ENCODE data around the gene NDUFS7. TPM values are rescaled to one million over a fixed set of nuclear protein-coding genes. Genes with fewer than 3 reads are reported as not detected.

NDUFS7 gene
- total RNA-seq, 1 experiment from 2014 or later, result 60.3 TPM

DNA sequence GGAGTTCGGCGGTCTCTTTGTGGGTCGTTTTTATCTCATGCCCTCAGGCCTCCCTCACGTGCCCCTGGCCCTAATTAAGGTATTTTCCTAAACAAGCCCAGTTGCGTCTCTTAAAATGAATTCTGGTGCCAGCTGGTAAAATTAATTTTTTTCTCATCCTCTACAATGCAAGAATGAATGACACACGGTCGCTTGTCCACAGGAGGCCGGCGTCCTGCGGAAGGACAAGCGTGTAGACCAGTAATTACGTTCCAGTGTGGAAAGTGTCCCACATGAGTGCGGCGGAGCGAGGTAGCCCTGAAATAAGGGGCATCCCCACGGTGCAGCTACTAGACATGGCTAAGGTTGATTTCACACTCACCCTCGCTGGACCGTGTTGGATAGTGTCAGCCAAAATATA is 34.5 kb upstream of the NDUFS7 start:
- Mint-ChIP-seq H3K27me3 (ENCODE audit: unreplicated experiment) (peaks cover 7% of the 10 kb centered on the region), H3K9me3 (ENCODE audit: low read depth, unreplicated experiment) (no peaks in the 10 kb centered on the region), H3K27ac (ENCODE audit: unreplicated experiment) (no peak overlapping the region), H3K4me1 (ENCODE audit: low read depth, unreplicated experiment) (no peaks in the 10 kb centered on the region), H3K4me3 (ENCODE audit: low read depth, unreplicated experiment) (no peak overlapping the region), H3K36me3 (ENCODE audit: insufficient read depth, unreplicated experiment) (peaks cover 4% of the 10 kb centered on the region)
- intact Hi-C loops (cut with micrococcal nuclease; ENCODE audit: unreplicated experiment), result no loop called here
- DNase-seq, result no peak
- BruUV-seq (replicated peaks), result no TSS peak
- CTCF ChIA-PET, result no interaction called here
- TF ChIP-seq, protein P1, sequence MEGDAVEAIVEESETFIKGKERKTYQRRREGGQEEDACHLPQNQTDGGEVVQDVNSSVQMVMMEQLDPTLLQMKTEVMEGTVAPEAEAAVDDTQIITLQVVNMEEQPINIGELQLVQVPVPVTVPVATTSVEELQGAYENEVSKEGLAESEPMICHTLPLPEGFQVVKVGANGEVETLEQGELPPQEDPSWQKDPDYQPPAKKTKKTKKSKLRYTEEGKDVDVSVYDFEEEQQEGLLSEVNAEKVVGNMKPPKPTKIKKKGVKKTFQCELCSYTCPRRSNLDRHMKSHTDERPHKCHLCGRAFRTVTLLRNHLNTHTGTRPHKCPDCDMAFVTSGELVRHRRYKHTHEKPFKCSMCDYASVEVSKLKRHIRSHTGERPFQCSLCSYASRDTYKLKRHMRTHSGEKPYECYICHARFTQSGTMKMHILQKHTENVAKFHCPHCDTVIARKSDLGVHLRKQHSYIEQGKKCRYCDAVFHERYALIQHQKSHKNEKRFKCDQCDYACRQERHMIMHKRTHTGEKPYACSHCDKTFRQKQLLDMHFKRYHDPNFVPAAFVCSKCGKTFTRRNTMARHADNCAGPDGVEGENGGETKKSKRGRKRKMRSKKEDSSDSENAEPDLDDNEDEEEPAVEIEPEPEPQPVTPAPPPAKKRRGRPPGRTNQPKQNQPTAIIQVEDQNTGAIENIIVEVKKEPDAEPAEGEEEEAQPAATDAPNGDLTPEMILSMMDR (IDR thresholded peaks at IDR 0.05; ENCODE audit: unreplicated experiment), result no peak

DNA sequence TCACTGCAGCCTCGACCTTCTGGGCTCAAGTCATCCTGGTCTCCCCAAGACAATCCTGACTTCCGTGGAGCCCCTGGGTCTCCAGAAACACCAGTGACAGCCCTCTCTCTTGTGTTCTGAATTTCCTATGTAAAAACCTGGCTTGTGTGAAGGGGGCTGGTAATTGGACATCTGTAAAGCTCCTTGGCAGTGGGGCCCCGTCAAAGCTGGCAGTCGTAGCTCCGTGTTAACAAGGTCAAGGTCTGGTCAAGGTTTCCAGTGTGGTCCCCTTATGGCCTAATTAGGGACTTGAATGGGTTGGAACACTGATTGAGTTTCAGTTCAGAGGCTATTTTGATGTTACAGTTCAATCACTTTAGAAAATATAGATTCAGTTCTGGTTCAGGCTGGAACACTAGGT is 32.8 kb upstream of the NDUFS7 start:
- Mint-ChIP-seq H3K4me1 (ENCODE audit: low read depth, unreplicated experiment) (no peaks in the 10 kb centered on the region), H3K27ac (ENCODE audit: unreplicated experiment) (no peak overlapping the region), H3K36me3 (ENCODE audit: insufficient read depth, unreplicated experiment) (peaks cover 20% of the 10 kb centered on the region), H3K4me3 (ENCODE audit: low read depth, unreplicated experiment) (no peak overlapping the region), H3K27me3 (ENCODE audit: unreplicated experiment) (no peaks in the 10 kb centered on the region), H3K9me3 (ENCODE audit: low read depth, unreplicated experiment) (no peaks in the 10 kb centered on the region)
- no TSS peak for BruUV-seq (replicated peaks)
- TF ChIP-seq, protein P1 (IDR thresholded peaks at IDR 0.05; ENCODE audit: unreplicated experiment), result no peak
- CTCF ChIA-PET, result no interaction called here
- DNase-seq, result no peak
- intact Hi-C loops (cut with micrococcal nuclease; ENCODE audit: unreplicated experiment), result no loop called here

DNA sequence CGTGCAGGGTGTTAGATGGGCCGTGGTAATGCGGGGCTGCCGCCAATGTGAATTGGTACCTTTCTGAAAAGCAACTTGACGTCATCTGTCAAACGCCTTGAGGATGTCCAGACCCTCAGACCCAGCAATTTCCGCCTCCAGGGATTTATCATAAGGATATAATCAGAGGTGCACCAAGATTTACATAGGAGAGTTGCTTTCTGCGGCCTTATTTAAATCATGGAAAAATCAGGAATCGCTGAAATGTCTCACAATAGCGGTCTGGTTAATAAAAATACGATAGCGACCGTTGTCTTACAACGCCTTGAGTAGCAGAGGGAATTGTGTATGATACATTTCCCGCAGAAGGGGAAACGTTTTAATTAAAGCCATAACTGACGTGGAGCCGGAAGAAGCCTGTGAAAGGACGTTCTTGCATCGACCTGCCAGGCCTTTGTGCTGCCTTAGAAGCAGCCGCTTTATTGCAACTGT is 32.3 kb upstream of the NDUFS7 start:
- H3K4me3 Mint-ChIP-seq (ENCODE audit: low read depth, unreplicated experiment), result no peak overlapping the region
- intact Hi-C loops (cut with micrococcal nuclease; ENCODE audit: unreplicated experiment), result no loop called here
- BruUV-seq (replicated peaks), result no TSS peak

DNA sequence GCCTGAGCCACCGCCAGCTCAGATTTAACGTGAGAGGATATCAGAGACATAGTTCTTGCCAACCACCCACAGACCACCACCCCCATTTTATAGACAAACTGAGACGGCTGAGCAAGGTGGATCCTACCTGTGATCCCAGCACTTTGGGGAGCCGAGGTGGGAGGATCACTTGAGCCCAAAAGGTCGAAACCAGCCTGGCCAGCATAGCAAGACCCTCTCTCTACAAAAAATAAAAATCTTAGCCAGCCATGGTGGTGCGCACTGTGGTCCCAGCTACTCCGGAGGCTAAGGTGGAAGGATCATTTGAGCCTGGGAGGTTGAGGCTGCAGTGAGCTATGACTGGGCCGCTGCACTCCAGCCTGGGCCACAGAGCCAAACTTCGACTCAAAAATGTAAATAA is 30.6 kb upstream of the NDUFS7 start:
- no peaks in the 10 kb centered on the region for H3K4me1 Mint-ChIP-seq (ENCODE audit: low read depth, unreplicated experiment)
- no peaks in the 10 kb centered on the region for H3K9me3 Mint-ChIP-seq (ENCODE audit: low read depth, unreplicated experiment)
- BruUV-seq (replicated peaks), result no TSS peak
- TF ChIP-seq, protein P1 (IDR thresholded peaks at IDR 0.05; ENCODE audit: unreplicated experiment), result no peak
- intact Hi-C loops (cut with micrococcal nuclease; ENCODE audit: unreplicated experiment), result no loop called here
- CTCF ChIA-PET, result no interaction called here
- DNase-seq, result no peak
- H3K27me3 Mint-ChIP-seq (ENCODE audit: unreplicated experiment), result no peaks in the 10 kb centered on the region
- no peak overlapping the region for H3K27ac Mint-ChIP-seq (ENCODE audit: unreplicated experiment)
- H3K4me3 Mint-ChIP-seq (ENCODE audit: low read depth, unreplicated experiment), result no peak overlapping the region
- peaks cover 30% of the 10 kb centered on the region for H3K36me3 Mint-ChIP-seq (ENCODE audit: insufficient read depth, unreplicated experiment)

More for the DNA sequence above, 32.3 kb upstream of the NDUFS7 start:
- CTCF ChIA-PET, result no interaction called here
- TF ChIP-seq, protein P1 (IDR thresholded peaks at IDR 0.05; ENCODE audit: unreplicated experiment), result no peak
- Mint-ChIP-seq H3K27me3 (ENCODE audit: unreplicated experiment) (no peaks in the 10 kb centered on the region), H3K4me1 (ENCODE audit: low read depth, unreplicated experiment) (no peaks in the 10 kb centered on the region), H3K27ac (ENCODE audit: unreplicated experiment) (no peak overlapping the region), H3K9me3 (ENCODE audit: low read depth, unreplicated experiment) (no peaks in the 10 kb centered on the region), H3K36me3 (ENCODE audit: insufficient read depth, unreplicated experiment) (peaks cover 26% of the 10 kb centered on the region)
- no peak for DNase-seq

Measured in Calu3 (cell line).